ENCODE measurements around the gene CDCP1. TPM values are rescaled to one million over a fixed set of nuclear protein-coding genes. Genes with fewer than 3 reads are reported as not detected.

CDCP1 gene
- total RNA-seq, 4 donors from 2014 or later: 29.7 to 68.3 (median 61.5) TPM

GRCh38 chr3:45124352-45124751 is 21.8 kb downstream of the CDCP1 start:
- Histone ChIP-seq H3K9me3 (no peaks in the 10 kb centered on the region), H3K4me1 (peaks cover 0 to 62% (median 3%) of the 10 kb centered on the region in 4 donors)

GRCh38 chr3:45123581-45124269 is 22.5 kb downstream of the CDCP1 start:
- Histone ChIP-seq H3K27ac (peak overlapping the region in 3 of 4 donors; percentile 52 to 88 (median 71)), H3K4me1 (peaks cover 0 to 69% (median 5%) of the 10 kb centered on the region in 4 donors)
- no peak for DNase-seq

More at GRCh38 chr3:45124352-45124751, 21.8 kb downstream of the CDCP1 start:
- H3K27ac ChIP-seq: peak overlapping the region in 2 of 4 donors; percentile 71 to 88
- H3K4me3 ChIP-seq: no peak overlapping the region
- H3K27me3 ChIP-seq: no peaks in the 10 kb centered on the region
- no peak for DNase-seq
- TF ChIP-seq POLR2A (IDR thresholded peaks at IDR 0.05): no peak
- no peak for TF ChIP-seq CTCF (IDR thresholded peaks at IDR 0.05)
- no peaks in the 10 kb centered on the region for H3K36me3 ChIP-seq

GRCh38 chr3:45123030-45123429 is 23.1 kb downstream of the CDCP1 start:
- Histone ChIP-seq H3K9me3 (no peaks in the 10 kb centered on the region), H3K36me3 (no peaks in the 10 kb centered on the region), H3K27ac (peak overlapping the region in 3 of 4 donors; percentile 52 to 88 (median 71)), H3K27me3 (no peaks in the 10 kb centered on the region), H3K4me1 (peaks cover 0 to 73% (median 5%) of the 10 kb centered on the region in 4 donors), H3K4me3 (no peak overlapping the region)
- no peak for DNase-seq
- no peak for TF ChIP-seq CTCF (IDR thresholded peaks at IDR 0.05)
- no peak for TF ChIP-seq POLR2A (IDR thresholded peaks at IDR 0.05)

More at GRCh38 chr3:45123581-45124269, 22.5 kb downstream of the CDCP1 start:
- H3K27me3 ChIP-seq: no peaks in the 10 kb centered on the region
- no peak overlapping the region for H3K4me3 ChIP-seq
- no peaks in the 10 kb centered on the region for H3K36me3 ChIP-seq
- TF ChIP-seq POLR2A (IDR thresholded peaks at IDR 0.05) (no peak), CTCF (IDR thresholded peaks at IDR 0.05) (no peak)
- H3K9me3 ChIP-seq: no peaks in the 10 kb centered on the region

- H3K27ac ChIP-seq: peak overlapping the region in 3 of 4 donors; percentile 55 to 92 (median 86)
These were observed 25.6 kb downstream of the CDCP1 start for GRCh38 chr3:45120359-45121158.

More at GRCh38 chr3:45120359-45121158, 25.6 kb downstream of the CDCP1 start:
- no peaks in the 10 kb centered on the region for H3K36me3 ChIP-seq
- no peaks in the 10 kb centered on the region for H3K9me3 ChIP-seq
- no peaks in the 10 kb centered on the region for H3K27me3 ChIP-seq
- peak in 1 of 3 donors; percentile 57 for DNase-seq
- TF ChIP-seq CTCF (IDR thresholded peaks at IDR 0.05) (peak in 3 of 6 experiments; percentile 14 to 39 (median 37)), POLR2A (IDR thresholded peaks at IDR 0.05) (peak; percentile 15 to 16)
- no peak overlapping the region for H3K4me3 ChIP-seq
- H3K4me1 ChIP-seq: peaks cover 0 to 61% (median 5%) of the 10 kb centered on the region in 4 donors
